ENCODE results near the gene PDE2A. TPM values are rescaled to one million over a fixed set of nuclear protein-coding genes. Genes with fewer than 3 reads are reported as not detected.

The PDE2A gene
- total RNA-seq, 4 donors from 2014 or later, result 40.2 to 69.6 (median 50.4) TPM

GRCh38 chr11:72591023-72591422 lies 83.2 kb downstream of the PDE2A start:
- TF ChIP-seq CTCF (IDR thresholded peaks at IDR 0.05) (no peak), POLR2A (IDR thresholded peaks at IDR 0.05) (no peak)
- Histone ChIP-seq H3K4me3 (replicated peaks in 1 of 3) (no peak overlapping the region), H3K36me3 (no peaks in the 10 kb centered on the region), H3K27me3 (no peaks in the 10 kb centered on the region), H3K27ac (no peak overlapping the region), H3K9me3 (no peaks in the 10 kb centered on the region), H3K4me1 (peaks cover 7 to 11% of the 10 kb centered on the region in 2 donors)
- 67 to 77% methylated on average over 5 of the region's 5 CpGs for WGBS, 2 donors
- intact Hi-C loops (cut with DNase I), result no loop called here
- DNase-seq, result no peak

GRCh38 chr11:72589802-72590761 lies 84.1 kb downstream of the PDE2A start:
- WGBS, 2 donors, result 15 to 38% methylated on average over 26 to 52 of the region's 74 CpGs
- H3K27me3 ChIP-seq, result no peaks in the 10 kb centered on the region

GRCh38 chr11:72588421-72589410 lies 85.5 kb downstream of the PDE2A start:
- no peaks in the 10 kb centered on the region for H3K36me3 ChIP-seq
- no peak for TF ChIP-seq POLR2A (IDR thresholded peaks at IDR 0.05)
- H3K9me3 ChIP-seq, result no peaks in the 10 kb centered on the region
- no peak overlapping the region for H3K27ac ChIP-seq
- DNase-seq, result no peak
- peaks cover 7 to 26% of the 10 kb centered on the region in 2 donors for H3K4me1 ChIP-seq
- WGBS, 2 donors, result 97% methylated on average over 6 to 7 of the region's 7 CpGs
- no peak overlapping the region for H3K4me3 ChIP-seq (replicated peaks in 1 of 3)
- intact Hi-C loops (cut with DNase I), result loop anchor here (2.0 kb wide), 1 partner anchor 56 kb away; no protein-coding TSS in a partner anchor
- no peaks in the 10 kb centered on the region for H3K27me3 ChIP-seq

More at GRCh38 chr11:72589802-72590761, 84.1 kb downstream of the PDE2A start:
- no peaks in the 10 kb centered on the region for H3K36me3 ChIP-seq
- no peak for TF ChIP-seq POLR2A (IDR thresholded peaks at IDR 0.05)
- peak in 4 of 6 experiments; percentile 9 to 47 (median 32) for TF ChIP-seq CTCF (IDR thresholded peaks at IDR 0.05)
- intact Hi-C loops (cut with DNase I), result loop anchor here (2.0 kb wide), 1 partner anchor 55 kb away; no protein-coding TSS in a partner anchor
- H3K4me1 ChIP-seq, result peaks cover 7 to 18% of the 10 kb centered on the region in 2 donors
- peak overlapping the region in 1 of 3 donors; percentile 1 for H3K4me3 ChIP-seq (replicated peaks in 1 of 3)
- H3K27ac ChIP-seq, result no peak overlapping the region
- no peaks in the 10 kb centered on the region for H3K9me3 ChIP-seq
- peak; percentile 40 to 46 for DNase-seq

GRCh38 chr11:72587696-72588095 lies 86.5 kb downstream of the PDE2A start:
- intact Hi-C loops (cut with DNase I), result loop anchor here (2.0 kb wide), 1 partner anchor 57 kb away; no protein-coding TSS in a partner anchor
- Histone ChIP-seq H3K4me3 (replicated peaks in 1 of 3) (no peak overlapping the region), H3K36me3 (no peaks in the 10 kb centered on the region), H3K4me1 (peaks cover 7 to 26% of the 10 kb centered on the region in 2 donors), H3K27me3 (no peaks in the 10 kb centered on the region), H3K27ac (no peak overlapping the region), H3K9me3 (no peaks in the 10 kb centered on the region)
- TF ChIP-seq POLR2A (IDR thresholded peaks at IDR 0.05), result no peak
- TF ChIP-seq CTCF (IDR thresholded peaks at IDR 0.05), result no peak
- no peak for DNase-seq
- WGBS, 2 donors, result 91 to 100% methylated on average over 1 of the region's 1 CpG
